H9 (cell line): ENCODE measurements around the gene NRG3. TPM values are rescaled to one million over a fixed set of nuclear protein-coding genes. Genes with fewer than 3 reads are reported as not detected.

ENCODE experiments used
- DNase-seq: peaks from one replicate; pipeline ENCODE4 v3.0.0-alpha.2; 2017
- H2AFZ ChIP-seq: one replicate; pipeline ENCODE4 v1.6.1; 2013; ENCODE audit warnings: mild to moderate bottlenecking, low read length, control low read depth, moderate library complexity
- H2AK5ac ChIP-seq: 2 replicates; pipeline ENCODE4 v1.6.1; 2013; ENCODE audit warnings: low read length, control low read depth, mixed read lengths; ENCODE audit not compliant: insufficient read length
- H2BK120ac ChIP-seq: one replicate; pipeline ENCODE4 v1.6.1; 2013; ENCODE audit warnings: low read depth, mild to moderate bottlenecking, low read length, control low read depth, inconsistent platforms; ENCODE audit not compliant: poor library complexity, severe bottlenecking
- H2BK12ac ChIP-seq: 2 replicates; pipeline ENCODE4 v1.6.1; 2013; ENCODE audit warnings: low read length, control low read depth, mixed read lengths, low read depth; ENCODE audit not compliant: insufficient read length
- H2BK15ac ChIP-seq: 2 replicates; pipeline ENCODE4 v1.6.1; 2013; ENCODE audit warnings: low read depth, low read length, control low read depth
- H2BK20ac ChIP-seq: one replicate; pipeline ENCODE4 v1.6.1; 2013; ENCODE audit warnings: low read depth, mild to moderate bottlenecking, low read length, control low read depth, inconsistent platforms; ENCODE audit not compliant: poor library complexity, severe bottlenecking
- H2BK5ac ChIP-seq: 2 replicates; pipeline ENCODE4 v1.6.1; 2013; ENCODE audit warnings: low read length, control low read depth, mixed read lengths; ENCODE audit not compliant: insufficient read length
- H3K14ac ChIP-seq: 2 replicates; pipeline ENCODE4 v1.6.1; 2013; ENCODE audit warnings: low read length, control low read depth; ENCODE audit not compliant: insufficient read depth
- H3K18ac ChIP-seq: 2 replicates; pipeline ENCODE4 v1.6.1; 2013; ENCODE audit warnings: low read depth, mild to moderate bottlenecking, mixed read lengths, low read length, control low read depth; ENCODE audit not compliant: insufficient read length
- H3K23ac ChIP-seq: 2 replicates; pipeline ENCODE4 v1.6.1; 2013; ENCODE audit warnings: low read length, control low read depth, mixed read lengths, low read depth; ENCODE audit not compliant: insufficient read length
- H3K23me2 ChIP-seq: 2 replicates; pipeline ENCODE4 v1.6.1; 2013; ENCODE audit warnings: low read depth, mild to moderate bottlenecking, mixed read lengths, low read length, control low read depth; ENCODE audit not compliant: insufficient read length, poor library complexity, severe bottlenecking
- H3K27ac ChIP-seq: 2 replicates; pipeline ENCODE4 v1.5.1; 2013; ENCODE audit warnings: low read length, control low read depth, mixed read lengths, low read depth; ENCODE audit not compliant: insufficient read length
- H3K27me3 ChIP-seq: 2 replicates; pipeline ENCODE4 v1.6.1; 2013; ENCODE audit warnings: low read length, control low read depth, inconsistent platforms; ENCODE audit not compliant: insufficient read depth
- H3K4ac ChIP-seq: 2 replicates; pipeline ENCODE4 v1.6.1; 2013; ENCODE audit warnings: low read depth, mild to moderate bottlenecking, control low read depth, inconsistent platforms, low read length, moderate library complexity
- H3K4me1 ChIP-seq: 2 replicates; pipeline ENCODE4 v1.6.1; 2013; ENCODE audit warnings: low read length, control low read depth, inconsistent platforms; ENCODE audit not compliant: insufficient read depth
- H3K4me2 ChIP-seq: 2 replicates; pipeline ENCODE4 v1.6.1; 2013; ENCODE audit warnings: low read length, control low read depth, mixed read lengths; ENCODE audit not compliant: insufficient read length, insufficient read depth
- H3K56ac ChIP-seq: 2 replicates; pipeline ENCODE4 v1.6.1; 2013; ENCODE audit warnings: low read depth, mild to moderate bottlenecking, mixed read lengths, low read length, control low read depth; ENCODE audit not compliant: insufficient read length
- H3K79me1 ChIP-seq: 2 replicates; pipeline ENCODE4 v1.6.1; 2013; ENCODE audit warnings: low read depth, mild to moderate bottlenecking, moderate library complexity, low read length, control low read depth, inconsistent platforms; ENCODE audit not compliant: insufficient read depth, poor library complexity, severe bottlenecking
- H3K79me2 ChIP-seq: 2 replicates; pipeline ENCODE4 v1.6.1; 2013; ENCODE audit warnings: low read length, control low read depth, inconsistent platforms; ENCODE audit not compliant: insufficient read depth
- H3K9ac ChIP-seq: 2 replicates; pipeline ENCODE4 v1.6.1; 2013; ENCODE audit warnings: low read length, control low read depth, mixed read lengths; ENCODE audit not compliant: insufficient read length; ENCODE audit errors: extremely low read depth
- H3K9me3 ChIP-seq: one replicate; pipeline ENCODE4 v1.6.1; 2013; ENCODE audit warnings: low read depth, low read length, inconsistent platforms; ENCODE audit not compliant: control insufficient read depth
- H3T11ph ChIP-seq: one replicate; pipeline ENCODE4 v1.6.1; 2013; ENCODE audit warnings: mild to moderate bottlenecking, low read length, control low read depth, inconsistent platforms
- H4K20me1 ChIP-seq: one replicate; pipeline ENCODE4 v1.6.1; 2013; ENCODE audit not compliant: control insufficient read depth, insufficient read length, insufficient read depth
- H4K5ac ChIP-seq: 2 replicates; pipeline ENCODE4 v1.6.1; 2013; ENCODE audit warnings: low read depth, mild to moderate bottlenecking, mixed read lengths, low read length, control low read depth; ENCODE audit not compliant: insufficient read length
- H4K8ac ChIP-seq: replicated peaks from 2 replicates; pipeline ENCODE4 v1.6.1; 2013; ENCODE audit warnings: low read length, control low read depth, mixed read lengths, low read depth; ENCODE audit not compliant: insufficient read length
- H4K91ac ChIP-seq: 2 replicates; pipeline ENCODE4 v1.6.1; 2013; ENCODE audit warnings: low read depth, mild to moderate bottlenecking, moderate library complexity, mixed read lengths, low read length, control low read depth; ENCODE audit not compliant: insufficient read length
- H3K27ac Mint-ChIP-seq, 3 experiments: 2 replicates in 2 of 3; 3 replicates in 1 of 3; pipeline ENCODE4 v1.8.0; 2020 to 2021; ENCODE audit warnings: mixed read lengths in 3 of 3, mild to moderate bottlenecking in 1 of 3, moderate library complexity in 1 of 3
- H3K27me3 Mint-ChIP-seq: 2 replicates; pipeline ENCODE4 v1.8.0; 2021; ENCODE audit warnings: low read depth, mild to moderate bottlenecking, moderate library complexity, mixed read lengths
- H3K36me3 Mint-ChIP-seq, 3 experiments: 2 replicates in 2 of 3; 3 replicates in 1 of 3; pipeline ENCODE4 v1.8.0; 2020 to 2021; ENCODE audit warnings: low read depth in 3 of 3, mixed read lengths in 3 of 3; ENCODE audit not compliant: insufficient read depth in 1 of 3
- H3K4me1 Mint-ChIP-seq, 2 experiments: 2 replicates each; pipeline ENCODE4 v1.8.0; 2020; ENCODE audit warnings: mixed read lengths in 2 of 2
- H3K4me3 Mint-ChIP-seq, 2 experiments: 2 replicates in 1 of 2; 3 replicates in 1 of 2; pipeline ENCODE4 v1.8.0; 2020 to 2021; ENCODE audit warnings: mild to moderate bottlenecking in 2 of 2, mixed read lengths in 2 of 2, moderate library complexity in 1 of 2
- H3K9me3 Mint-ChIP-seq, 2 experiments: 2 replicates in 1 of 2; 3 replicates in 1 of 2; pipeline ENCODE4 v1.8.0; 2020; ENCODE audit warnings: mild to moderate bottlenecking in 2 of 2, mixed read lengths in 2 of 2, moderate library complexity in 1 of 2
- total RNA-seq: library from RNA; stranded (reverse); gene quantifications from 2 replicates; pipeline ENCODE4 v1.2.1, GENCODE V29; 2021
- TF ChIP-seq, protein P1 (sequence below): fragments of 200-600 bp; sonication (generic); conservative IDR thresholded peaks from 3 replicates; pipeline ENCODE4 v1.8.0; 2021; ENCODE audit warnings: antibody characterized with exemption, mild to moderate bottlenecking

Gene NRG3
- total RNA-seq, 1 experiment from 2014 or later, result 1.6 TPM

DNA sequence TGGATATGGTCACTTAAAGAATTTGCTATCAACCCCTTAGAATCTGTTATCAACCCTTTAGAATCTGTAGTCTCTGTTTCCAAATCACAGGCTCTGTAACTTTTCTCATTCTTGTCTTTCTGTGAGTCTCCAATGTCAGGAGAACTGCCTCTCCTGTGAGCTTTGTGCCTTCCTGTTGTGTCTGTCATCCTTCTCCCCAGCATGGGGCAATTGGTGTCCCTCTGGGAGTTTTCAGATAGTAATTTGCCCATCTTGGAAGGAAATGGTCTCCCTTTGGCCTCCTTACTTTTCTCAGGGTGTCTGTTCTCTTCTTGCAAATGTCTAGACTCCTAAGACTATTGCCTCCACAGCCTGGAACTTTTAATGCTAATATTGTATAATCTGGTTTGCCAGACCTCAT lies 521.9 kb downstream of the NRG3 start:
- H3K36me3 Mint-ChIP-seq, result no peaks in the 10 kb centered on the region
- no peaks in the 10 kb centered on the region; the same call in 1 of the 2 replicates for H3K4me1 ChIP-seq
- no peak overlapping the region for H3K4me3 Mint-ChIP-seq
- no peaks in the 10 kb centered on the region for H3K23me2 ChIP-seq
- H3K27me3 Mint-ChIP-seq, result no peaks in the 10 kb centered on the region; the same call in 1 of the 2 replicates
- H3K79me1 ChIP-seq, result no peaks in the 10 kb centered on the region
- H2BK15ac ChIP-seq, result no peak overlapping the region
- H3K79me2 ChIP-seq, result no peaks in the 10 kb centered on the region
- no peak overlapping the region for H2AFZ ChIP-seq
- H4K20me1 ChIP-seq, result no peaks in the 10 kb centered on the region
- H2BK5ac ChIP-seq, result no peak overlapping the region
- no peak overlapping the region for H4K5ac ChIP-seq
- H3K4ac ChIP-seq, result no peak overlapping the region
- no peak for DNase-seq
- H3K27ac ChIP-seq, result no peak overlapping the region
- H4K91ac ChIP-seq, result no peak overlapping the region
- TF ChIP-seq, protein P1, sequence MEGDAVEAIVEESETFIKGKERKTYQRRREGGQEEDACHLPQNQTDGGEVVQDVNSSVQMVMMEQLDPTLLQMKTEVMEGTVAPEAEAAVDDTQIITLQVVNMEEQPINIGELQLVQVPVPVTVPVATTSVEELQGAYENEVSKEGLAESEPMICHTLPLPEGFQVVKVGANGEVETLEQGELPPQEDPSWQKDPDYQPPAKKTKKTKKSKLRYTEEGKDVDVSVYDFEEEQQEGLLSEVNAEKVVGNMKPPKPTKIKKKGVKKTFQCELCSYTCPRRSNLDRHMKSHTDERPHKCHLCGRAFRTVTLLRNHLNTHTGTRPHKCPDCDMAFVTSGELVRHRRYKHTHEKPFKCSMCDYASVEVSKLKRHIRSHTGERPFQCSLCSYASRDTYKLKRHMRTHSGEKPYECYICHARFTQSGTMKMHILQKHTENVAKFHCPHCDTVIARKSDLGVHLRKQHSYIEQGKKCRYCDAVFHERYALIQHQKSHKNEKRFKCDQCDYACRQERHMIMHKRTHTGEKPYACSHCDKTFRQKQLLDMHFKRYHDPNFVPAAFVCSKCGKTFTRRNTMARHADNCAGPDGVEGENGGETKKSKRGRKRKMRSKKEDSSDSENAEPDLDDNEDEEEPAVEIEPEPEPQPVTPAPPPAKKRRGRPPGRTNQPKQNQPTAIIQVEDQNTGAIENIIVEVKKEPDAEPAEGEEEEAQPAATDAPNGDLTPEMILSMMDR, result no peak
- no peaks in the 10 kb centered on the region for H3K9me3 ChIP-seq
- no peak overlapping the region for H2BK120ac ChIP-seq
- no peak overlapping the region for H2BK20ac ChIP-seq
- H3K4me1 Mint-ChIP-seq, result peaks cover 25 to 26% of the 10 kb centered on the region in 2 experiments
- H3K4me2 ChIP-seq, result no peak overlapping the region
- no peak overlapping the region for H3K14ac ChIP-seq
- H3K56ac ChIP-seq, result no peak overlapping the region
- no peak overlapping the region for H3K23ac ChIP-seq
- no peak overlapping the region for H3T11ph ChIP-seq
- no peak overlapping the region for H2BK12ac ChIP-seq
- H3K27ac Mint-ChIP-seq, result no peak overlapping the region
- no peak overlapping the region for H2AK5ac ChIP-seq
- no peaks in the 10 kb centered on the region for H3K27me3 ChIP-seq
- H3K9me3 Mint-ChIP-seq, result no peaks in the 10 kb centered on the region
- H3K18ac ChIP-seq, result no peak overlapping the region
- H3K9ac ChIP-seq, result no peak overlapping the region
- H4K8ac ChIP-seq, result no peak overlapping the region
